Body of pancreas (tissue), 4 donors: Measurements from ENCODE around the gene MBD2.
"Not testable (repeated sequence)": the region's sequence is repeated elsewhere in the genome, so short reads cannot be mapped to it uniquely, and the experiment has no call there.

ENCODE experiments used
- POLR2A ChIP-seq, 3 donors: fragments of 450-650 bp; IDR thresholded peaks; one replicate each; pipeline ENCODE4 v1.6.1; 2016; ENCODE audit warnings: antibody characterized with exemption in 3 of 3, mild to moderate bottlenecking in 2 of 3
- TF ChIP-seq, protein P1 (sequence below), 7 experiments: fragments of 450-650 bp in 4 of 7; fragments of 200-600 bp in 3 of 7; sonication (generic) in 3 of 7; IDR thresholded peaks; one replicate each; pipeline ENCODE4 v1.5.1; 2016 to 2019; ENCODE audit warnings: antibody characterized with exemption in 7 of 7

DNA sequence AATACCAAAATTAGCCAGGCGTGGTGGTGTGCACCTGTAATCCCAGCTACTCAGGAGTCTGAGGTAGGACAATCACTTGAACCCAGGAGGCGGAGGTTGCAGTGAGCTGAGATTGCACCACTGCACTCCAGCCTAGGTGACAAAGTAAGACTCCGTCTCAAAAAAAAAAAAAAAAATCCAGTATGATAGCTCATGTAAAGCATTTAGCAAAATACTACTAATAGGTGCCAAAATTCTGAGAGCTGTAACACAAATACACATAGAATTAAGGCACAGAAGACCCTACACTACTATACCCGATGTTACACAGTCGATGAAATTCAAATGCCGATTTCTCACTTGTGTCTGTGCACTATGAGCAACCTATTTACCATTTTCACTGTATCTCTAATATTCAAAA lies 5.7 kb downstream of the MBD2 start:
- TF ChIP-seq, protein P1, sequence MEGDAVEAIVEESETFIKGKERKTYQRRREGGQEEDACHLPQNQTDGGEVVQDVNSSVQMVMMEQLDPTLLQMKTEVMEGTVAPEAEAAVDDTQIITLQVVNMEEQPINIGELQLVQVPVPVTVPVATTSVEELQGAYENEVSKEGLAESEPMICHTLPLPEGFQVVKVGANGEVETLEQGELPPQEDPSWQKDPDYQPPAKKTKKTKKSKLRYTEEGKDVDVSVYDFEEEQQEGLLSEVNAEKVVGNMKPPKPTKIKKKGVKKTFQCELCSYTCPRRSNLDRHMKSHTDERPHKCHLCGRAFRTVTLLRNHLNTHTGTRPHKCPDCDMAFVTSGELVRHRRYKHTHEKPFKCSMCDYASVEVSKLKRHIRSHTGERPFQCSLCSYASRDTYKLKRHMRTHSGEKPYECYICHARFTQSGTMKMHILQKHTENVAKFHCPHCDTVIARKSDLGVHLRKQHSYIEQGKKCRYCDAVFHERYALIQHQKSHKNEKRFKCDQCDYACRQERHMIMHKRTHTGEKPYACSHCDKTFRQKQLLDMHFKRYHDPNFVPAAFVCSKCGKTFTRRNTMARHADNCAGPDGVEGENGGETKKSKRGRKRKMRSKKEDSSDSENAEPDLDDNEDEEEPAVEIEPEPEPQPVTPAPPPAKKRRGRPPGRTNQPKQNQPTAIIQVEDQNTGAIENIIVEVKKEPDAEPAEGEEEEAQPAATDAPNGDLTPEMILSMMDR (IDR thresholded peaks at IDR 0.05), result not testable (repeated sequence)
- TF ChIP-seq POLR2A (IDR thresholded peaks at IDR 0.05), result not testable (repeated sequence)
